K562 (cell line): ENCODE results near the gene GATA5. TPM values are rescaled to one million over a fixed set of nuclear protein-coding genes. Genes with fewer than 3 reads are reported as not detected.

Experiments used
- ATAC-seq: fragments of 200-7000 bp; cut with Tn5 transposase; 3 replicates; pipeline ENCODE4 v1.9.1; 2020; ENCODE audit warnings: moderate library complexity
- BruUV-seq: library from RNA; stranded (reverse); fragments of 400-500 nt; replicated peaks from 2 replicates; lab custom pipeline; 2021; lab: Mats Ljungman, UMichigan
- CTCF ChIA-PET: fragments of 300-600 bp; formaldehyde crosslinking; extraction: SDS; loops from one replicate; lab custom pipeline; 2021; ENCODE audit warnings: low intra/inter-chr PET ratio; lab: Yijun Ruan, JAX
- POLR2A ChIA-PET: fragments of 300-600, 350-650 bp; sonication (Branson Sonifier 250); formaldehyde crosslinking; extraction: SDS; loops from one replicate; lab custom pipeline; 2021; ENCODE audit warnings: antibody characterized with exemption, inconsistent platforms; lab: Yijun Ruan, JAX
- DNase-seq, 4 experiments: peaks; one replicate each; pipeline versions ENCODE4 v3.0.0 to v3.0.0-alpha.2; 2011 to 2018; ENCODE audit warnings: low spot score in 3 of 4, mixed read lengths in 3 of 4; ENCODE audit errors: extremely low read depth in 1 of 4
- FAIRE-seq: peaks from 2 replicates; lab custom pipeline; 2011; peaks lifted over from hg19 to GRCh38; lab: Jason Lieb, UNC
- H2AFZ ChIP-seq: 2 replicates; pipeline ENCODE4 v1.6.0; 2011; ENCODE audit warnings: low read depth, low read length, control low read depth, inconsistent platforms
- H3K27ac ChIP-seq: fragments of 200-600 bp; 3 replicates; pipeline ENCODE4 v1.8.0; 2011; ENCODE audit warnings: low read depth, mild to moderate bottlenecking, control low read depth, inconsistent platforms, low read length, moderate library complexity, mixed read lengths; ENCODE audit errors: extremely low read depth
- H3K27me3 ChIP-seq, 2 experiments: fragments of 300-600 bp in 1 of 2; 2 replicates in 1 of 2; 3 replicates in 1 of 2; pipeline versions ENCODE4 v1.6.0 to v1.8.0; 2011; ENCODE audit warnings: inconsistent platforms in 2 of 2, low read length in 2 of 2, mild to moderate bottlenecking in 1 of 2, mixed read lengths in 1 of 2, moderate library complexity in 1 of 2; ENCODE audit not compliant: control insufficient read depth in 2 of 2, insufficient read depth in 2 of 2
- H3K36me3 ChIP-seq: fragments of 300-600 bp; 3 replicates; pipeline ENCODE4 v1.8.0; 2011; ENCODE audit warnings: mild to moderate bottlenecking, low read length, inconsistent platforms; ENCODE audit not compliant: control insufficient read depth, insufficient read depth
- H3K4me1 ChIP-seq, 2 experiments: fragments of 200-600 bp in 1 of 2; replicated peaks in 1 of 2; 2 replicates in 1 of 2; 3 replicates in 1 of 2; pipeline versions ENCODE4 v1.5.1 to v1.8.0; 2011; ENCODE audit warnings: inconsistent platforms in 2 of 2, low read length in 2 of 2, mild to moderate bottlenecking in 1 of 2, mixed read lengths in 1 of 2, moderate library complexity in 1 of 2; ENCODE audit not compliant: control insufficient read depth in 2 of 2, insufficient read depth in 2 of 2
- H3K4me2 ChIP-seq: 2 replicates; pipeline ENCODE4 v1.6.1; 2011; ENCODE audit warnings: low read length, control low read depth, inconsistent platforms, mixed read lengths; ENCODE audit not compliant: insufficient read depth
- H3K4me3 ChIP-seq: fragments of 200-600 bp; sonication (generic), shearing (Covaris generic); 2 replicates; pipeline ENCODE4 v1.5.1; 2016; ENCODE audit warnings: control low read depth, inconsistent platforms
- H3K79me2 ChIP-seq: fragments of 200-600 bp; 3 replicates; pipeline ENCODE4 v1.8.0; 2011; ENCODE audit warnings: low read length, inconsistent platforms; ENCODE audit not compliant: control insufficient read depth, insufficient read depth
- H3K9ac ChIP-seq, 2 experiments: 2 replicates each; pipeline versions ENCODE4 v1.6.0 to v1.6.1; 2011; ENCODE audit warnings: low read depth in 2 of 2, low read length in 2 of 2, control low read depth in 1 of 2, inconsistent platforms in 1 of 2, mild to moderate bottlenecking in 1 of 2, mixed read lengths in 1 of 2; ENCODE audit not compliant: insufficient read depth in 1 of 2
- H3K9me1 ChIP-seq: one replicate; pipeline ENCODE4 v1.6.0; 2011; ENCODE audit warnings: inconsistent platforms, mild to moderate bottlenecking, low read length, moderate library complexity; ENCODE audit not compliant: control insufficient read depth, insufficient read depth
- H3K9me3 ChIP-seq: replicated peaks from 2 replicates; pipeline ENCODE4 v1.5.1; 2011; ENCODE audit warnings: low read depth, low read length, inconsistent platforms; ENCODE audit not compliant: control insufficient read depth, insufficient read depth
- H4K20me1 ChIP-seq: replicated peaks from 2 replicates; pipeline ENCODE4 v1.6.1; 2011; ENCODE audit warnings: low read length, inconsistent platforms, mixed read lengths; ENCODE audit not compliant: control insufficient read depth, insufficient read depth
- ADNP ChIP-seq: fragments of 200-800 bp; sonication (Bioruptor generic); IDR thresholded peaks from 2 replicates; pipeline ENCODE4 v1.6.1; 2016; ENCODE audit warnings: missing genetic modification characterization, missing compliant biosample characterization
- ARID1B ChIP-seq: fragments of 450-650 bp; IDR thresholded peaks from 2 replicates; pipeline ENCODE4 v1.6.1; 2016; ENCODE audit warnings: antibody characterized with exemption, mild to moderate bottlenecking, inconsistent platforms
- BDP1 ChIP-seq: IDR thresholded peaks from 3 replicates; pipeline ENCODE4 v1.6.1; 2011; ENCODE audit not compliant: insufficient read length, insufficient read depth
- DNMT1 ChIP-seq: fragments of 450-650 bp; IDR thresholded peaks from 2 replicates; pipeline ENCODE4 v1.6.1; 2016; ENCODE audit warnings: antibody characterized with exemption, mild to moderate bottlenecking
- HIVEP1 ChIP-seq: fragments of 250-450 bp; sonication (Bioruptor Pico); IDR thresholded peaks from 2 replicates; pipeline ENCODE4 v1.4.0; 2020; ENCODE audit warnings: mild to moderate bottlenecking
- KDM1A ChIP-seq, 2 experiments: fragments of 450-650 bp; IDR thresholded peaks; 2 replicates each; pipeline ENCODE4 v1.6.1; 2016; ENCODE audit warnings: mild to moderate bottlenecking in 2 of 2
- KLF16 ChIP-seq: IDR thresholded peaks from 2 replicates; pipeline ENCODE4 v1.6.1; 2016; ENCODE audit warnings: antibody characterized with exemption
- MAFG ChIP-seq: fragments of 450-650 bp; conservative IDR thresholded peaks from 2 replicates; pipeline ENCODE4 v1.6.1; 2016; ENCODE audit warnings: missing genetic modification characterization, missing compliant biosample characterization
- MECOM ChIP-seq: fragments of 250-450 bp; sonication (Bioruptor Pico); IDR thresholded peaks from 2 replicates; pipeline ENCODE4 v1.8.0; 2022; ENCODE audit warnings: inconsistent platforms
- NFXL1 ChIP-seq: fragments of 450-650 bp; formaldehyde crosslinking; IDR thresholded peaks from 2 replicates; pipeline ENCODE4 v1.4.0; 2021; ENCODE audit warnings: mild to moderate bottlenecking
- NKRF ChIP-seq: fragments of 450-650 bp; IDR thresholded peaks from 2 replicates; pipeline ENCODE4 v1.6.1; 2016; ENCODE audit warnings: borderline replicate concordance
- PBX2 ChIP-seq, 2 experiments: IDR thresholded peaks in 1 of 2; conservative IDR thresholded peaks in 1 of 2; 2 replicates each; pipeline ENCODE4 v1.6.1; 2016; ENCODE audit warnings: low read depth in 2 of 2, mild to moderate bottlenecking in 1 of 2, missing compliant biosample characterization in 1 of 2, missing genetic modification characterization in 1 of 2, moderate library complexity in 1 of 2
- PHTF2 ChIP-seq: fragments of 250-450 bp; sonication (Bioruptor Pico); IDR thresholded peaks from 2 replicates; pipeline ENCODE4 v1.5.0; 2021; ENCODE audit warnings: mild to moderate bottlenecking
- RBBP5 ChIP-seq: fragments of 200-600 bp; sonication (generic); IDR thresholded peaks from 2 replicates; pipeline ENCODE4 v1.6.1; 2012; ENCODE audit warnings: borderline replicate concordance, mild to moderate bottlenecking, low read length, control low read depth, inconsistent platforms; ENCODE audit not compliant: insufficient read depth, poor library complexity, severe bottlenecking
- SIRT6 ChIP-seq: IDR thresholded peaks from one replicate; pipeline ENCODE4 v1.6.1; 2012; ENCODE audit warnings: low read depth, mild to moderate bottlenecking, control low read depth, inconsistent platforms, low read length, moderate library complexity
- TAL1 ChIP-seq: fragments of 450-650 bp; IDR thresholded peaks from 2 replicates; pipeline ENCODE4 v1.6.1; 2016; ENCODE audit warnings: mild to moderate bottlenecking
- ZBTB7A ChIP-seq: IDR thresholded peaks from 2 replicates; pipeline ENCODE4 v1.6.1; 2011; ENCODE audit warnings: low read depth, mild to moderate bottlenecking, low read length, moderate library complexity, borderline replicate concordance; ENCODE audit not compliant: control insufficient read depth
- ZFP30 ChIP-seq: fragments of 250-450 bp; sonication (Bioruptor Pico); IDR thresholded peaks from 2 replicates; pipeline ENCODE4 v1.8.0; 2022; ENCODE audit warnings: moderate library complexity, mild to moderate bottlenecking, inconsistent platforms, borderline replicate concordance
- ZNF561 ChIP-seq: fragments of 450-650 bp; formaldehyde crosslinking; conservative IDR thresholded peaks from 2 replicates; pipeline ENCODE4 v1.4.0; 2020; ENCODE audit warnings: mild to moderate bottlenecking, moderate library complexity
- WGBS: fragments of 100-300 bp; shearing (Covaris generic); methylation state at CpG from one replicate; pipeline ENCODE4 v1.1.6; 2016; ENCODE audit warnings: low coverage, mixed read lengths; ENCODE audit not compliant: insufficient coverage; ENCODE audit errors: missing lambda C conversion rate; 5-methylcytosine and 5-hydroxymethylcytosine counted together
- in situ Hi-C: fragments of 300-500 bp; cut with MboI; formaldehyde crosslinking; loops from 4 replicates; pipeline ENCODE4 v1.15.0; 2018; ENCODE audit warnings: inconsistent platforms, mixed read lengths
- intact Hi-C: fragments of 100-400 bp; cut with micrococcal nuclease; formaldehyde crosslinking; loops from 2 replicates; pipeline ENCODE4 v1.14.2; 2022
- polyA plus RNA-seq, 8 experiments: library from polyadenylated mRNA; depleted of rRNA in 4 of 8; stranded (reverse) in 5 of 8; unstranded in 3 of 8; fragments of >200 nt; fragmentation: Nextera tagmentation in 2 of 8; fragmentation: Illumina TruSeq in 1 of 8; extraction: Ambion mirVana in 2 of 8; extraction: Trizol in 1 of 8; gene quantifications; 2 replicates each; pipeline versions ENCODE4 v1.2.1 to v1.2.3, GENCODE V29; 2011 to 2014; ENCODE audit warnings: inconsistent platforms in 1 of 8, missing spikeins in 1 of 8
- total RNA-seq, 7 experiments: library from RNA; depleted of rRNA in 6 of 7; stranded (reverse); fragments of >200 nt in 6 of 7; fragmentation: Illumina TruSeq in 2 of 7; extraction: Trizol in 2 of 7; gene quantifications; 2 replicates each; pipeline versions ENCODE4 v1.2.1 to v1.2.3, GENCODE V29; 2011 to 2021; ENCODE audit warnings: low replicate concordance in 1 of 7

Gene GATA5
- total and polyA plus RNA-seq, 9 of the 15 experiments (the other 6 are each of a cell fraction or from before 2014, with no cell fraction given), result 0.09 to 0.57 (median 0.20) TPM; not detected in 3

GRCh38 chr20:62511300-62511914 lies 35.6 kb upstream of the GATA5 start:
- FAIRE-seq, result no peak
- POLR2A ChIA-PET, result interaction anchor here (1.7 kb wide), 1 partner anchor 28 kb away, joined by 4 read pairs; no protein-coding TSS in a partner anchor
- Histone ChIP-seq H3K27me3 (peaks cover 18 to 41% of the 10 kb centered on the region in 2 experiments; a peak in 4 of 5 replicates), H3K9me3 (no peaks in the 10 kb centered on the region), H3K27ac (no peak overlapping the region), H3K9ac (peak overlapping the region in 1 of 2 experiments; percentile 69; a peak in 2 of 4 replicates), H3K4me2 (no peak overlapping the region; the same call in 1 of the 2 replicates), H3K9me1 (no peaks in the 10 kb centered on the region), H3K4me1 (peaks cover 3 to 69% of the 10 kb centered on the region in 2 experiments; a peak in 4 of 5 replicates), H3K36me3 (no peaks in the 10 kb centered on the region), H3K79me2 (no peaks in the 10 kb centered on the region), H2AFZ (no peak overlapping the region), H4K20me1 (no peaks in the 10 kb centered on the region), H3K4me3 (no peak overlapping the region)
- intact Hi-C loops, result no loop called here
- CTCF ChIA-PET, result no interaction called here
- DNase-seq, result peak in 2 of 4 experiments; percentile 70 to 72
- 9% methylated on average over 8 of the region's 8 CpGs for WGBS
- in situ Hi-C loops, result no loop called here
- ATAC-seq, result peak; percentile 55
- BruUV-seq, result no TSS peak
- TF ChIP-seq RBBP5 (peak; percentile 49), BDP1 (no peak), SIRT6 (no peak), ZBTB7A (0 out of 2 replicates have a peak, but pooled peaks have one; percentile 44), MAFG (tag) (0 out of 2 replicates have a peak, but pooled peaks have one; percentile 12), NKRF (no peak), ADNP (tag) (no peak), PBX2 (CRISPR knock-in tag; IDR thresholded peaks at IDR 0.05; ENCODE audit: low read depth) (no peak), PBX2 (tag; conservative IDR thresholded peaks at IDR 0.05; ENCODE audit: low read depth) (no peak), ZNF561 (CRISPR knock-in tag) (no peak), KDM1A (IDR thresholded peaks at IDR 0.05) (0 out of 4 replicates have a peak, but pooled peaks of 1 of the 2 experiments have one; percentile 25), PHTF2 (CRISPR knock-in tag) (no peak), KLF16 (no peak), DNMT1 (no peak), TAL1 (no peak), ARID1B (0 out of 2 replicates have a peak, but pooled peaks have one; percentile 10), HIVEP1 (no peak), MECOM (CRISPR knock-in tag) (no peak), NFXL1 (no peak), ZFP30 (CRISPR knock-in tag) (no peak)
